GM21528 (cell line): Measurements from ENCODE around the gene YRDC.

ENCODE experiments used
- ATAC-seq: cut with Tn5 transposase; IDR thresholded peaks from one replicate; pipeline ENCODE4 v1.9.1; 2021; ENCODE audit warnings: mild to moderate bottlenecking, moderate library complexity; ENCODE audit not compliant: unreplicated experiment, low FRiP score

The YRDC gene

GRCh38 chr1:37807555-37808368 lies at the start of gene YRDC, which contains the start of gene C1orf122:
TSS of gene YRDC (minus strand) at chr1:37808208. CDS start at chr1:37808180, 28 bp downstream.
TSS of gene C1orf122 (plus strand) at chr1:37807790. CDS start at chr1:37808405, 615 bp downstream.
- ATAC-seq: peak; percentile 89

GRCh38 chr1:37854406-37854805 lies 46.4 kb upstream of the YRDC start:
- no peak for ATAC-seq

- no peak for ATAC-seq
These were observed 45.1 kb upstream of the YRDC start for GRCh38 chr1:37853157-37853556.

- ATAC-seq: no peak
These were observed 43.8 kb upstream of the YRDC start for GRCh38 chr1:37851782-37852210.

- no peak for ATAC-seq
These were observed 43.3 kb upstream of the YRDC start for GRCh38 chr1:37851262-37851661.

GRCh38 chr1:37850352-37850955 lies 42.4 kb upstream of the YRDC start:
- ATAC-seq: no peak

GRCh38 chr1:37849480-37849879 lies 41.5 kb upstream of the YRDC start:
- ATAC-seq: no peak

GRCh38 chr1:37846647-37847339 lies 38.8 kb upstream of the YRDC start:
- no peak for ATAC-seq

- no peak for ATAC-seq
These were observed 37.8 kb upstream of the YRDC start for GRCh38 chr1:37845786-37846185.

GRCh38 chr1:37845049-37845646 lies 37.1 kb upstream of the YRDC start:
- no peak for ATAC-seq

- no peak for ATAC-seq
These were observed 36.5 kb upstream of the YRDC start for GRCh38 chr1:37844536-37844935.

GRCh38 chr1:37841652-37842051 lies 33.6 kb upstream of the YRDC start:
- ATAC-seq: no peak

GRCh38 chr1:37840711-37841110 lies 32.7 kb upstream of the YRDC start:
- no peak for ATAC-seq

- no peak for ATAC-seq
These were observed 31.7 kb upstream of the YRDC start for GRCh38 chr1:37839676-37840075.

GRCh38 chr1:37836788-37837187 lies 28.8 kb upstream of the YRDC start:
- ATAC-seq: no peak

GRCh38 chr1:37831809-37832208 lies 23.8 kb upstream of the YRDC start:
- ATAC-seq: no peak

GRCh38 chr1:37831109-37831508 lies 23.1 kb upstream of the YRDC start:
- ATAC-seq: no peak

GRCh38 chr1:37828410-37829074 lies 20.5 kb upstream of the YRDC start:
- no peak for ATAC-seq

GRCh38 chr1:37825506-37825905 lies 17.5 kb upstream of the YRDC start:
- ATAC-seq: no peak

GRCh38 chr1:37824001-37824400 lies 16.0 kb upstream of the YRDC start:
- ATAC-seq: no peak
